Coronary artery (tissue), 2 donors: ENCODE measurements around the gene GAPDHS.

Experiments used
- DNase-seq: peaks from one replicate; pipeline ENCODE4 v3.0.0-alpha.2; 2017; ENCODE audit warnings: low spot score
- H3K27ac ChIP-seq, 2 donors: fragments of 200-600 bp; sonication (generic); one replicate each; pipeline ENCODE4 v1.5.1; 2016 to 2019
- H3K4me3 ChIP-seq: fragments of 200-600 bp; sonication (generic); 2 replicates; pipeline ENCODE4 v1.5.1; 2016; ENCODE audit warnings: mild to moderate bottlenecking, moderate library complexity
- CTCF ChIP-seq: fragments of 200-600 bp; sonication (generic); IDR thresholded peaks from one replicate; pipeline ENCODE4 v1.5.1; 2019; ENCODE audit warnings: antibody characterized with exemption

Gene GAPDHS

GRCh38 chr19:35509861-35510625, 23.2 kb upstream of the GAPDHS start:
- no peak for DNase-seq
- TF ChIP-seq CTCF, result peak; percentile 92

GRCh38 chr19:35510626-35510964, 22.7 kb upstream of the GAPDHS start:
- TF ChIP-seq CTCF, result peak; percentile 3
- DNase-seq, result no peak
- H3K4me3 ChIP-seq, result peak overlapping the region; percentile 62
- no peak overlapping the region for H3K27ac ChIP-seq

More at GRCh38 chr19:35509861-35510625, 23.2 kb upstream of the GAPDHS start:
- Histone ChIP-seq H3K27ac (peak overlapping the region; percentile 6 to 28), H3K4me3 (peak overlapping the region; percentile 62)

- DNase-seq, result no peak
- TF ChIP-seq CTCF, result no peak
- Histone ChIP-seq H3K4me3 (no peak overlapping the region), H3K27ac (no peak overlapping the region)
Measured at GRCh38 chr19:35511337-35511736, 21.9 kb upstream of the GAPDHS start.

- no peak overlapping the region for H3K27ac ChIP-seq
- no peak for DNase-seq
- no peak overlapping the region for H3K4me3 ChIP-seq
- TF ChIP-seq CTCF, result no peak
Measured at GRCh38 chr19:35512831-35513627, 20.2 kb upstream of the GAPDHS start.

GRCh38 chr19:35513628-35514281, 19.5 kb upstream of the GAPDHS start, which contains the start of gene DMKN:
DMKN (minus strand) TSS chr19:35513649; CDS start chr19:35513475, 174 bp downstream.
- Histone ChIP-seq H3K27ac (no peak within 1 kb of the TSS), H3K4me3 (no peak within 1 kb of the TSS)
- no peak for TF ChIP-seq CTCF
- no peak for DNase-seq

GRCh38 chr19:35514282-35514809, 18.9 kb upstream of the GAPDHS start:
- no peak overlapping the region for H3K27ac ChIP-seq
- no peak overlapping the region for H3K4me3 ChIP-seq
- TF ChIP-seq CTCF, result no peak
- no peak for DNase-seq
